OCI-LY7 (cell line): ENCODE results near the gene EP400.

Experiments used
- EZH2phosphoT487 ChIP-seq: fragments of 200-600 bp; sonication (generic); IDR thresholded peaks from 2 replicates; pipeline ENCODE4 v1.6.1; 2018; ENCODE audit warnings: low read depth, borderline replicate concordance, mild to moderate bottlenecking, mixed run types, antibody characterized with exemption, low read length, moderate library complexity, mixed read lengths
- TF ChIP-seq, protein P1 (sequence below): fragments of 200-600 bp; sonication (generic); conservative IDR thresholded peaks from 2 replicates; pipeline ENCODE4 v1.5.1; 2014; ENCODE audit warnings: mild to moderate bottlenecking, antibody characterized with exemption, low read length, moderate library complexity, mixed read lengths

DNA sequence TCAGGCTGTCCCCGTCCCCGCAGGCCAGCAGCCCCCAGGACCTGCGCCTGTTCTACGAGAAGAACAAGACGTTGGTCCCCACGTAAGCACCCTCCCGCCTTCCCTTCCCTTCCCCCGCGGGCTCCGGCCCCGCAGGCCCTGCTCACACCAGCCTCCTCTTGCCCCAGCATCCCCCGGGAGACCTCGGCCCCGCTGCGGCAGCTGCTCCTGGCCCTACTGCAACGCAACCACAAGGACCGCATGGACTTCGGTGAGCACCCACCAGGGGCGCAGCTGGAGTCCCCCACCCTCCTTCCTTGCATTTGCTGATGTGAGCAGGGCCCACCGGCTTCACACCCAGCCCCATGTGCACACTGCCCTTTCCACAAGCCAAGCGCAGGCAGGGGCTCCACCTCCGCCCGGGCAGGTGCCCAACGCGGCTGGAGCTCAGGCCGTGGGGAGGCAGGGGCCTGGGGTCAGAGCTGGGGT is 40.0 kb upstream of the EP400 start:
- TF ChIP-seq, protein P1, sequence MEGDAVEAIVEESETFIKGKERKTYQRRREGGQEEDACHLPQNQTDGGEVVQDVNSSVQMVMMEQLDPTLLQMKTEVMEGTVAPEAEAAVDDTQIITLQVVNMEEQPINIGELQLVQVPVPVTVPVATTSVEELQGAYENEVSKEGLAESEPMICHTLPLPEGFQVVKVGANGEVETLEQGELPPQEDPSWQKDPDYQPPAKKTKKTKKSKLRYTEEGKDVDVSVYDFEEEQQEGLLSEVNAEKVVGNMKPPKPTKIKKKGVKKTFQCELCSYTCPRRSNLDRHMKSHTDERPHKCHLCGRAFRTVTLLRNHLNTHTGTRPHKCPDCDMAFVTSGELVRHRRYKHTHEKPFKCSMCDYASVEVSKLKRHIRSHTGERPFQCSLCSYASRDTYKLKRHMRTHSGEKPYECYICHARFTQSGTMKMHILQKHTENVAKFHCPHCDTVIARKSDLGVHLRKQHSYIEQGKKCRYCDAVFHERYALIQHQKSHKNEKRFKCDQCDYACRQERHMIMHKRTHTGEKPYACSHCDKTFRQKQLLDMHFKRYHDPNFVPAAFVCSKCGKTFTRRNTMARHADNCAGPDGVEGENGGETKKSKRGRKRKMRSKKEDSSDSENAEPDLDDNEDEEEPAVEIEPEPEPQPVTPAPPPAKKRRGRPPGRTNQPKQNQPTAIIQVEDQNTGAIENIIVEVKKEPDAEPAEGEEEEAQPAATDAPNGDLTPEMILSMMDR: no peak
- no peak for TF ChIP-seq EZH2phosphoT487
